ENCODE data around the gene EIF4E1B.

Gene EIF4E1B

GRCh38 chr5:176679365-176680225 lies 49.1 kb downstream of the EIF4E1B start:
- Histone ChIP-seq H3K27ac (no peak overlapping the region), H3K4me1 (ENCODE audit: low read depth, poor library complexity, severe bottlenecking) (no peaks in the 10 kb centered on the region), H3K4me2 (no peak overlapping the region), H2AFZ (ENCODE audit: low read depth) (no peak overlapping the region), H3K27me3 (ENCODE audit: insufficient read depth, low read depth) (no peaks in the 10 kb centered on the region), H4K20me1 (ENCODE audit: insufficient read depth) (no peaks in the 10 kb centered on the region), H3K79me2 (ENCODE audit: insufficient read depth, low read depth) (no peaks in the 10 kb centered on the region), H3K4me3 (IDR thresholded peaks at IDR 0.05; ENCODE audit: insufficient read depth, low read depth, low read length) (no peak overlapping the region), H3K36me3 (ENCODE audit: insufficient read depth) (no peaks in the 10 kb centered on the region), H3K9ac (no peak overlapping the region)
- TF ChIP-seq CTCF (conservative IDR thresholded peaks at IDR 0.05; ENCODE audit: low read depth, low read length), result no peak

GRCh38 chr5:176680226-176680563 lies 49.7 kb downstream of the EIF4E1B start:
- Histone ChIP-seq H3K27ac (no peak overlapping the region), H2AFZ (ENCODE audit: low read depth) (no peak overlapping the region), H3K27me3 (ENCODE audit: insufficient read depth, low read depth) (no peaks in the 10 kb centered on the region), H3K79me2 (ENCODE audit: insufficient read depth, low read depth) (no peaks in the 10 kb centered on the region), H4K20me1 (ENCODE audit: insufficient read depth) (no peaks in the 10 kb centered on the region), H3K4me3 (IDR thresholded peaks at IDR 0.05; ENCODE audit: insufficient read depth, low read depth, low read length) (no peak overlapping the region), H3K4me2 (no peak overlapping the region), H3K4me1 (ENCODE audit: low read depth, poor library complexity, severe bottlenecking) (no peaks in the 10 kb centered on the region), H3K9ac (no peak overlapping the region), H3K36me3 (ENCODE audit: insufficient read depth) (no peaks in the 10 kb centered on the region)
- no peak for TF ChIP-seq CTCF (conservative IDR thresholded peaks at IDR 0.05; ENCODE audit: low read depth, low read length)

- no peaks in the 10 kb centered on the region for H3K4me1 ChIP-seq (ENCODE audit: low read depth, poor library complexity, severe bottlenecking)
- no peaks in the 10 kb centered on the region for H3K27me3 ChIP-seq (ENCODE audit: insufficient read depth, low read depth)
- no peak overlapping the region for H2AFZ ChIP-seq (ENCODE audit: low read depth)
- no peaks in the 10 kb centered on the region for H3K36me3 ChIP-seq (ENCODE audit: insufficient read depth)
- H3K4me2 ChIP-seq, result no peak overlapping the region
- no peaks in the 10 kb centered on the region for H4K20me1 ChIP-seq (ENCODE audit: insufficient read depth)
- H3K9ac ChIP-seq, result no peak overlapping the region
- H3K4me3 ChIP-seq (IDR thresholded peaks at IDR 0.05; ENCODE audit: insufficient read depth, low read depth, low read length), result no peak overlapping the region
- no peak overlapping the region for H3K27ac ChIP-seq
- no peak for TF ChIP-seq CTCF (conservative IDR thresholded peaks at IDR 0.05; ENCODE audit: low read depth, low read length)
- H3K79me2 ChIP-seq (ENCODE audit: insufficient read depth, low read depth), result no peaks in the 10 kb centered on the region
These were observed 51.6 kb downstream of the EIF4E1B start for GRCh38 chr5:176682016-176682531.

- Histone ChIP-seq H4K20me1 (ENCODE audit: insufficient read depth) (no peaks in the 10 kb centered on the region), H3K36me3 (ENCODE audit: insufficient read depth) (no peaks in the 10 kb centered on the region), H3K4me1 (ENCODE audit: low read depth, poor library complexity, severe bottlenecking) (no peaks in the 10 kb centered on the region), H3K9ac (no peak overlapping the region), H3K4me3 (IDR thresholded peaks at IDR 0.05; ENCODE audit: insufficient read depth, low read depth, low read length) (no peak overlapping the region), H3K27ac (no peak overlapping the region), H3K27me3 (ENCODE audit: insufficient read depth, low read depth) (no peaks in the 10 kb centered on the region), H3K4me2 (no peak overlapping the region), H2AFZ (ENCODE audit: low read depth) (no peak overlapping the region), H3K79me2 (ENCODE audit: insufficient read depth, low read depth) (no peaks in the 10 kb centered on the region)
- no peak for TF ChIP-seq CTCF (conservative IDR thresholded peaks at IDR 0.05; ENCODE audit: low read depth, low read length)
These were observed 54.5 kb downstream of the EIF4E1B start for GRCh38 chr5:176685010-176685409.
